PC-3 (cell line): Measurements from ENCODE around the gene DVL3. TPM values are rescaled to one million over a fixed set of nuclear protein-coding genes. Genes with fewer than 3 reads are reported as not detected.

ENCODE experiments used
- ATAC-seq: fragments of 200-7000 bp; cut with Tn5 transposase; 2 replicates; pipeline ENCODE4 v1.9.1; 2020; ENCODE audit warnings: mild to moderate bottlenecking, moderate library complexity
- BruUV-seq: library from RNA; stranded (reverse); fragments of 400-500 nt; replicated peaks from 2 replicates; lab custom pipeline; 2021; lab: Mats Ljungman, UMichigan
- CTCF ChIA-PET: fragments of 300-600 bp; sonication (Branson Sonifier 250); formaldehyde crosslinking; loops from one replicate; lab custom pipeline; 2022; ENCODE audit warnings: antibody characterized with exemption; lab: Charles Lee
- POLR2A ChIA-PET: fragments of 300-600 bp; sonication (Branson Sonifier 250); formaldehyde crosslinking; loops from one replicate; lab custom pipeline; 2022; ENCODE audit warnings: antibody characterized with exemption; ENCODE audit not compliant: unreplicated experiment; lab: Charles Lee
- DNase-seq: peaks from one replicate; pipeline ENCODE4 v3.0.0-alpha.2; 2015
- H2AFZ ChIP-seq: fragments of 300-600 bp; sonication (generic); 2 replicates; pipeline ENCODE4 v1.6.0; 2016; ENCODE audit warnings: antibody characterized with exemption, low read length
- H3F3A ChIP-seq: fragments of 300-600 bp; sonication (generic); one replicate; pipeline ENCODE4 v1.6.0; 2017; ENCODE audit warnings: antibody characterized with exemption, low read length, control low read depth, mild to moderate bottlenecking; ENCODE audit not compliant: unreplicated experiment
- H3K27ac ChIP-seq: fragments of 300-600 bp; sonication (generic); 2 replicates; pipeline ENCODE4 v1.5.1; 2016; ENCODE audit warnings: mild to moderate bottlenecking, low read length
- H3K27me3 ChIP-seq: fragments of 300-600 bp; sonication (generic); 2 replicates; pipeline ENCODE4 v1.6.1; 2016; ENCODE audit warnings: low read length, mixed read lengths
- H3K36me3 ChIP-seq: fragments of 300-600 bp; sonication (generic); 2 replicates; pipeline ENCODE4 v1.6.1; 2016; ENCODE audit warnings: low read depth, mixed run types, low read length, mixed read lengths
- H3K4me1 ChIP-seq: fragments of 300-600 bp; sonication (generic); 2 replicates; pipeline ENCODE4 v1.5.1; 2016; ENCODE audit warnings: low read length; ENCODE audit not compliant: insufficient read depth
- H3K4me2 ChIP-seq: fragments of 300-600 bp; sonication (generic); 2 replicates; pipeline ENCODE4 v1.6.0; 2016; ENCODE audit warnings: low read length
- H3K4me3 ChIP-seq: fragments of 300-600 bp; sonication (generic); 2 replicates; pipeline ENCODE4 v1.5.1; 2016; ENCODE audit warnings: mild to moderate bottlenecking, low read length, mixed read lengths
- H3K79me2 ChIP-seq: fragments of 300-600 bp; sonication (generic); 2 replicates; pipeline ENCODE4 v1.6.1; 2017; ENCODE audit warnings: low read length, mixed read lengths
- H3K9ac ChIP-seq: fragments of 300-600 bp; sonication (generic); 2 replicates; pipeline ENCODE4 v1.6.0; 2016; ENCODE audit warnings: mild to moderate bottlenecking, low read length
- H3K9me2 ChIP-seq: fragments of 300-600 bp; sonication (generic); replicated peaks from 2 replicates; pipeline ENCODE4 v1.6.1; 2016; ENCODE audit warnings: mixed run types, low read length, mixed read lengths
- H3K9me3 ChIP-seq: fragments of 300-600 bp; sonication (generic); 2 replicates; pipeline ENCODE4 v1.6.1; 2016; ENCODE audit warnings: low read length, mixed read lengths
- H4K20me1 ChIP-seq: fragments of 300-600 bp; sonication (generic); 2 replicates; pipeline ENCODE4 v1.6.1; 2016; ENCODE audit warnings: low read length, mixed read lengths
- CTCF ChIP-seq: fragments of 300-600 bp; sonication (generic); conservative IDR thresholded peaks from 2 replicates; pipeline ENCODE4 v1.5.1; 2017; ENCODE audit warnings: antibody characterized with exemption, low read depth, mild to moderate bottlenecking, low read length
- EZH2 ChIP-seq: fragments of 300-600 bp; sonication (generic); IDR thresholded peaks from one replicate; pipeline ENCODE4 v1.6.1; 2017; ENCODE audit warnings: antibody characterized with exemption, mild to moderate bottlenecking, low read length; ENCODE audit not compliant: unreplicated experiment
- EZH2phosphoT487 ChIP-seq: fragments of 300-600 bp; sonication (generic); IDR thresholded peaks from 2 replicates; pipeline ENCODE4 v1.6.1; 2018; ENCODE audit warnings: mild to moderate bottlenecking, antibody characterized with exemption, low read length, borderline replicate concordance
- intact Hi-C: fragments of 100-400 bp; cut with micrococcal nuclease; formaldehyde crosslinking; loops from 2 replicates; pipeline ENCODE4 v1.9.0; 2023
- total RNA-seq: library from RNA; depleted of rRNA; stranded (reverse); fragments of >200 nt; gene quantifications from 2 replicates; pipeline ENCODE4 v1.2.3, GENCODE V29; 2014

Gene DVL3
- total RNA-seq, 1 experiment from 2014 or later = 50.6 TPM

- Histone ChIP-seq H3K79me2 (peaks cover 31% of the 10 kb centered on the region), H3K27me3 (no peaks in the 10 kb centered on the region), H2AFZ (no peak overlapping the region), H3K9ac (no peak overlapping the region), H3K4me1 (peaks cover 55% of the 10 kb centered on the region), H3K9me3 (no peaks in the 10 kb centered on the region), H3K4me2 (no peak overlapping the region), H3K9me2 (no peaks in the 10 kb centered on the region), H4K20me1 (peaks cover 12% of the 10 kb centered on the region), H3K4me3 (no peak overlapping the region), H3K36me3 (peaks cover 11% of the 10 kb centered on the region), H3F3A (no peaks in the 10 kb centered on the region), H3K27ac (peak overlapping the region; percentile 23)
- ChIA-PET CTCF (no interaction called here), POLR2A (no interaction called here)
- TF ChIP-seq EZH2phosphoT487 (no peak), CTCF (no peak), EZH2 (no peak)
- ATAC-seq (no peak), DNase-seq (no peak)
- BruUV-seq = no TSS peak
- intact Hi-C loops = no loop called here
Observed at GRCh38 chr3:184172681-184173373, 17.6 kb downstream of the DVL3 start.

GRCh38 chr3:184173374-184173722, 18.2 kb downstream of the DVL3 start:
- Histone ChIP-seq H3K79me2 (peaks cover 37% of the 10 kb centered on the region), H3K4me1 (peaks cover 55% of the 10 kb centered on the region), H3K36me3 (peaks cover 14% of the 10 kb centered on the region), H2AFZ (no peak overlapping the region), H3K9me2 (no peaks in the 10 kb centered on the region), H3K4me2 (no peak overlapping the region), H3K27me3 (no peaks in the 10 kb centered on the region), H3K9ac (no peak overlapping the region), H3K9me3 (no peaks in the 10 kb centered on the region), H3F3A (no peaks in the 10 kb centered on the region), H4K20me1 (peaks cover 18% of the 10 kb centered on the region), H3K4me3 (no peak overlapping the region), H3K27ac (no peak overlapping the region)
- ATAC-seq (no peak), DNase-seq (no peak)
- TF ChIP-seq CTCF (no peak), EZH2phosphoT487 (no peak), EZH2 (no peak)
- POLR2A ChIA-PET = no interaction called here
- BruUV-seq = no TSS peak
- intact Hi-C loops = no loop called here
- CTCF ChIA-PET = no interaction called here

GRCh38 chr3:184174284-184174645, 19.1 kb downstream of the DVL3 start:
- CTCF ChIA-PET = interaction anchor here (0.6 kb wide), 1 partner anchor 22 kb away, joined by 8 read pairs; no protein-coding TSS in a partner anchor
- Histone ChIP-seq H3K4me1 (peaks cover 54% of the 10 kb centered on the region), H3K4me3 (peak overlapping the region; percentile 24; the same call in 1 of the 2 replicates), H3K9ac (no peak overlapping the region), H3K27me3 (no peaks in the 10 kb centered on the region), H3F3A (no peaks in the 10 kb centered on the region), H3K36me3 (peaks cover 23% of the 10 kb centered on the region), H3K27ac (no peak overlapping the region), H3K9me3 (no peaks in the 10 kb centered on the region), H4K20me1 (peaks cover 18% of the 10 kb centered on the region), H3K79me2 (peaks cover 46% of the 10 kb centered on the region), H3K9me2 (no peaks in the 10 kb centered on the region), H2AFZ (no peak overlapping the region), H3K4me2 (peak overlapping the region; percentile 48; the same call in 1 of the 2 replicates)
- ATAC-seq (no peak), DNase-seq (no peak)
- TF ChIP-seq EZH2 (no peak), EZH2phosphoT487 (no peak), CTCF (no peak)
- BruUV-seq = no TSS peak
- POLR2A ChIA-PET = interaction anchor here (0.6 to 1.1 kb wide), 2 partner anchors 145 to 289 kb away, joined by 25 to 37 read pairs; partner anchors contain the start of gene PARL
- intact Hi-C loops = loop anchor here (1.0 to 2.0 kb wide), 4 partner anchors 17 to 125 kb away; partner anchors contain the start of genes EEF1AKMT4 and PSMD2
